HG03575 (cell line): ENCODE results near the gene ULBP1.
"Not testable (repeated sequence)": the region's sequence is repeated elsewhere in the genome, so short reads cannot be mapped to it uniquely, and the experiment has no call there.

Experiments
- ATAC-seq: cut with Tn5 transposase; IDR thresholded peaks from one replicate; pipeline ENCODE4 v1.9.1; 2021; ENCODE audit not compliant: unreplicated experiment, insufficient number of reproducible peaks, low FRiP score; ENCODE audit errors: extremely low read depth

Gene ULBP1

DNA sequence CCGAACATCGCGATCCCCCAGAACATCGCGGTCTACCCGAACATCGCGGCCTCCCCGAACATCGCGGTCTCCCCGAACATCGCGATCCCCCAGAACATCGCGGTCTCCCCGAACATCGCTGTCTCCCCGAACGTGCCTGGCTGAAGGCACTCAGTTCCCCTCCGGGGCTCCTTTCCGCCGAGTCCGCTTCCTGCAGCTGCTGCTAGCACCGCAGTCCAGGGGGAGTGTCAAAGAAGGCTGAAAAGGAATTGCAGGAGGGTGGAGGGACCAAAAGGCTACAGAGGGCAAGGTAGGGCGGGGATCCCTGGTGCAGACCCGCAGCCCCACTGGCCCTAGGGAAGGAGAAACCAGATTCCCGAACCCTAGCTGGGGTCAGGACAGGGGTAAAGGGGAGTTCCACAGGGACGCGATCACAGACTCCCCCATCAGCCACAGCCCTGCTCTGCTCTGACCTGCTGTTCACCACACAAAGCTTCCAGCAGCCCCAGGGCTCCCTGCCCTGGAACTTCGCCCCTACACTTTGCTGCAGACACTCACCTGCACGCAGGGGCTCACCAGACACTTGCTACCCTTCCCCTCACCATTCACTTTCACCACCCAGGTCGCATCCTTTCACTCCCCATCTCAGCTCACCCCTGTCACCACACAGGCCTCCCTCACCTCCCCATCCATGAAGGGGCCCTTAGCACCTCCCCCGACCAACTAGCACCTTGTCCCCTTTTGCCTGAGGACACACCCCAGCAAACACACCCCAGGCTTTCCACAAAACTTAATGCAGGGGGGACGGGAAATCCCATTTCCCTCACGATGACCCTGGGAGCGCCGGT, 1.7 kb downstream of the ULBP1 start:
- no peak for ATAC-seq

DNA sequence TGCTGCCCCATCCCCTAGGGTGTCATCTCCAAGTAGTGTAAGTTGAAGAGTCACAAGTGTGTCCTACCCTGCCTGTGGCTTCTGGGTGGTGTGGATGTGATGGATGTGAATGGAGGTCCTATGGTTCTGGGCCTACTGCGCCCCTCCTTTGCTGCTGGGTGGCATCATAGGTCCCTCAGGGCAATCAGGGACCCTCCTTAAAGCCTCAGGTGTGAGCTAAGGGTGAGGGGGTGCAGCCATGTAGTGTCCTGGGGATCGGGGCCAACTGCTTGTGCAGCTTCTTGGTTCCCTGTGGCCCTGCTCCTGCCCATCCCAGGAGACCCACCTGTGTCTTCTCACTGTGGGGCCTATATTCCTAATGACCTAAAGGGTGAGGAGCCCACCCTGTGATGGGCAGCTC, 2.6 kb downstream of the ULBP1 start:
- not testable (repeated sequence) for ATAC-seq

DNA sequence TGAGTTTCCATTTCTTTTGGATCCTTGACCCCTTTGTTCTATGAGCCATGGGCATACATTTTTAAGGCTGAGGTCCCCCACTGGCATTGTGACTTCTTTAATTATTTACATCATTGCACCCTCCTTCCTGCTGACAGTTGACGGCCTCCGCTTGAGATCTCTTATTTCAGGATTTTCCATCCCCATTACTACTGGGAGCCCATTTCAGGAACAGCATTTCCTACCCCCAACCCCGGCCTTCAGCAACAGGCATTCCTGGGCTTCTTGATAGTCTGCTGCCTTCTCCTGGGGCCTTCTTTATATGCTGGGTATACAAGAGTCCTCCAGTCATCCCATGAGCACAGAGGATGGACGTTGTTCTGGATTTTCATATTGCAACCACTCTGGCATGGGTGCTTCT, 3.8 kb downstream of the ULBP1 start:
- no peak for ATAC-seq

DNA sequence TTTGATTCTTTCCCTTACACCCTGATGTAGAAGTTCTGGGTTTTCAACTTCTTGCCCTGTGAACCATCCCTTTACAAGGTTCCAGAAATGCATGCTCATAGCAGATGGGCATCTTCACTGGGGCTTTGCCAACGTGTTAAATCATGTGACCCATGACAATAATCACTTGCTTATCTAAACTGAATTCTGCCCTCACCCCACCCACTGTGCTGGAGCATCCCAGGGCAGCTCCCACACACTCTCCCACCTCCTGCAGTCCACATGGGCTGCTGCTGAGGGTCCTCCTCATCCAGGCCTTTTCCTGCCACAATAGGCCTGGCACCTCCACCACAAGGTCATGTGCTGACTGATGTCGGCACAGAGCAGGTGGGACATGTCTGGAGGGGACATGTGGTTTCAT, 4.3 kb downstream of the ULBP1 start:
- not testable (repeated sequence) for ATAC-seq

DNA sequence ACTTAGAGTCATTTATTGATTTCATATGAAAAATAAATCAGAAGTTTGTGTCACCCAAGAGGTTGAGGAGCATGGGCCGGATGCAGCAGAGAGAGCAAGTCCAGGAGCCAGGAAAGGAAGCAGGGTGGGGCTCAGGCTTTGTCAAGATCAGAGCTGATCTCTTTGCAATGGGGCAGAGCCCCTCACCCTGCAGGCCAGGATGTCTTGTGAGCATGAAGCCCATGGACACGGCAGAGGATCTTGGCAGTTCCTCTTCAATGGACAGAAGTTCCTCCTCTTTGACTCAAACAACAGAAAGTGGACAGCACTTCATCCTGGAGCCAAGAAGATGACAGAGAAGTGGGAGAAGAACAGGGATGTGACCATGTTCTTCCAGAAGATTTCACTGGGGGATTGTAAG, 5.2 kb downstream of the ULBP1 start:
- not testable (repeated sequence) for ATAC-seq

DNA sequence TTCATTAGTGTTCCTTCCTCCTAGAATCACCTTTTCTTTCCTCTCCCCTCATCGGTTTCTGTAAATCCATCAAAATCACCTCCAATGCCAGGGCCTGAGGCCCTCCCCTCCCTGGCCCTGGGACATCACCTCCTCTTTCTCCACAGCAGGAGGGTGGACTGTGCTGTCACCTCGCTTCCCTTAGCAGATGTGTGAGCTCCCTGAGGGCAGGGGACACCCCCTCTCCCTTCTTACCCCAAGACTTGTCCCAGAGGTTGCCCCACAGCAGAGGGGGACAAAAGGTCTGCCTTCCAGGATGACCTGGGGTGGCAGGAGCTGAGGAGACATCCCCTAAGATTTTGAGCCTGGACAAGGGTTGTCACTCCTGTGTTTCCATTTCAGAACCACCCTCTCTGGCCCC, 5.9 kb downstream of the ULBP1 start:
- no peak for ATAC-seq

DNA sequence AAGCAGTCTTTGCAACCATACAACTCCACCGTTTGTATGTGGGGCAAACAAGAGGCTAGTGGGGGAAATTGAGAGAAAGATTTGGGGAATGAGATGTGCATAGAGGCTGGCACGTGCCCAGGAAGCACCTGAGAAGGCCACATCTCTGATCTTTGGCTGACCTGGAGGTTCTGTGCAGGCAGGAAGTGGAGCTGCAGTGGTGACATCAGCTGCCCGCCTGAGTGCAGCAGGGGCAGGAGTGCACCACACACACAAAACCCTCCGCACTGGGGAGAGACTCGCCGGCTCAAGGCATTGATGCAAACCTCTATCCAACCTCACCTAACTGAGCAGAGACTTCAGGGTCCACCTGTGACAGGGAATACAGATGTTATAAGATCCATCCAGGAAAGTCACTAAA, 10.7 kb downstream of the ULBP1 start:
- ATAC-seq, result not testable (repeated sequence)

DNA sequence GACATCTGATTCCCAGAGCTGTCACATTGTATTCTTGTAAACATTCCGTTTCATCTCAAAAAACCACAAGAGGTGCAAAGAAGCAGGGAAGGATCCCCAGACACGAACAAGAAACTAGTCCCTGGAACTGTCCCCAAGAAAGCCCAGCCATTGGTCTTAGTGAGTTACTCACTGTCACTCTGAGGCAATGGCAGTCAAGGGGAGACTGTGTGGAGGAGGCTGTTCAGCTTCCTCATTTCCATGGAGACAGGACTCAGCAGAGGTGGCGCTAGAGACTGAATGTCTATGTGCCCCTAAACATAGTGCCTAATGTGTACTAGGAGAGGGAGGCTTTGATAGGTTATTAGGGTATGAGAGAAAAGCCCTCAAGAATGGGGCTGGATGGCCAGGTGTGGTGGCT, 11.1 kb downstream of the ULBP1 start:
- ATAC-seq, result no peak

DNA sequence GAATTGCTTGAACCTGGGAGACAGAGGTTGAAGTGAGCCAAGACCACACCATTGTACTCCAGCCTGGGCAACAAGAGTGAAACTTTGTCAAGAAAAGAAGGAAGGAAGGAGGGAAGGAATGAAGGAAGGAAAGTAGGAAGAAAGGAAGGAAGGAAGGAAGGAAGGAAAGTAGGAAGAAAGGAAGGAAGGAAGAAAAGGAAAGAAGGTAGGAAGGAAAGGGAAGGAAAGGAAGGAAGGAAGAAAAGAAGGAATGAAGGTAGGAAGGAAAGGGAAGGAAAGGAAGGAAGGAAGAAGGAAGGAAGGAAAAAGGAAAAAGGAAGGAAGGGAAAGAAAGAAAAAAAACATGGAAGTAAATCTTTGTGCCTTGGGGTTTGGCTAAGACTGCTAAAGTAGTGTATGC, 11.7 kb downstream of the ULBP1 start:
- ATAC-seq, result no peak

DNA sequence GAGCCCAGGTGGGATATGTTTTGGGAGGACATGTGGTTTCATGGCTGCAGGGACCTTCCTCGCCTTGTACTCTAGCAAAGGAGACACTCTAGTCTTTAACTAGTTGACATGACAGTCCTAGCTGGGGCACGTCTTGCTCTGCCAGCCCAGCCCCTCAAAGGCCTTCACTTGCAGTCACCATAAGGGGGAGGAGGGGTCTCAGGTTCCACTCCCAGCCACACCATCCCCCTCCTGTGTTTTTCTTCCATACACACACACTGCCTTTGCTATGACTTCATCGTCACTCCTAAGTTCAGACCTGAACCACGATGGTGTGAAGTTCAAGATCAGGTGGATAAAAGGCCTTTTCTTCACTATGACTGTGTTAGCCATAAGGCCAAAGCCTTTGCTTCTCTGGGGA, 13.5 kb downstream of the ULBP1 start:
- no peak for ATAC-seq

DNA sequence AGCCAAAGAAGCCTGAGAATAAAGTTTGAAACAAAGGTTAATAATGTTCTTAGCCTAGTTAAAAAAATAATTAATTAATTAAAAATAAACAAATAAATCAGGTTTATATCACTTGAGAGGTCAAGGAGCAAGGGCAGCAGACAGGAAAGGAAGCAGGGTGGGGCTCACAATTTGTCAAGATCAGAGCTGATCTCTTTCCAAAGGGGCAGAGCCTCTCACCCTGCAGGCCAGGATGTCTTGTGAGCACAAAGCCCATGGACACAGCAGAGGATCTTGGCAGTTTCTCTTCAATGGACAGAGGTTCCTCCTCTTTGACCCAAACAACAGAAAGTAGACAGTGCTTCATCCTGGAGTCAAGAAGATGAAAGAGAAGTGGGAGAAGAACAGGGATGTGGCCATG, 14.9 kb downstream of the ULBP1 start:
- ATAC-seq, result no peak

DNA sequence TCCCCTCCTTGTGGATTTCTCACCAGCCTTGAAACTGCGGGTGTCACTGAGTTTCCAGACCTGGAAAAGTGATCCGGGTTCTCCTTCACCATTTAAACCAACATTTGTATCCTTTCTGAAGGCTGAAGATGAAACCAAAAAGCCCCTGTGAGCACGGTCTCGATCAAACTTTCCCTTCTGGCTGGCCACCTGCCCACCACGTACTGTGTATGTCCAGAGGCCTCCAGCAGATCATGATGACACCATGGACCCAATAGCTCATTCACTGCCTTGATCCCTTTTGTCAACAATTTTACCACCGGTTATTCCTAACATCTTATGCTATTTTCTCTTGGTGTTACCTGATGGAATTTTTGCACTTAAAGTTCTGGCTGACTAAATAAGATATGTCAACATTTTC, 15.6 kb downstream of the ULBP1 start:
- ATAC-seq, result no peak

DNA sequence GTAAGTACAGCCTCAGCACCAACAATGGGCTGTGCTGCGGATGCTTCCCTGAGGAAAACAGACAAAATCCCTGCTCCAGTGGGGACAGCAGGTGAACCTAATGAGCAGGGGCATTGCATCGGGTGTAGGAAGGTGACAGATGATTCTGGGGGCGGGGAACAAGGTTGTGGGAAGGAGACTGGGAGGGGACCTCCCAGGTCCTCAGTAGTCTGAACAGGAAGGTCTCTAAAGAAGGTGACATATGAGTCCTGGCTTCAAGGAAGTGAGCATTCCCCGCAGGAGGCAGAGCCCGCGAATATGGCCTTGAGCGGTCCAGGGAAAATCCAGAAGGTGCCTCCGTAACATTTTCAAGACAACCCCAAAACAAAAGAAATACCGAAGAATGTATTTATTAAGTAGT, 19.4 kb downstream of the ULBP1 start:
- ATAC-seq, result no peak

DNA sequence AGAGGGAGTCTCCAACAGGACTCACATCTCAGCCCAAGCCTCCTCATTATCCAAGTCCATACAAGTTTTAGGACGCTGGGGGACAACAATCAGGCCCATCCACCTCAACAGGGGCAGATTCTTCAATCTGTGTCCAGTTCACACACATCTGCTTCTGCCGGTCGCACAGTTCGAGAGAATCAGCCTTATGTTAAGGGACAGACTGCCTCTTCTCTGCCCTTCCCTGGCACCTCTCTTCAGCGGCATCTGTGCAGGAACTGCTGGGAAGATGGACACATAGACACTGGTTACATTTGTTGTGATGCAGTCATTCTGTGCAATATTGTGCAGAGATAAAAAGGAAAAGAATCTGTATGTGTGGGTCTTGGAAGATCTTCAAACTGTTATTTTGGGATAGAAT, 21.0 kb downstream of the ULBP1 start:
- no peak for ATAC-seq

DNA sequence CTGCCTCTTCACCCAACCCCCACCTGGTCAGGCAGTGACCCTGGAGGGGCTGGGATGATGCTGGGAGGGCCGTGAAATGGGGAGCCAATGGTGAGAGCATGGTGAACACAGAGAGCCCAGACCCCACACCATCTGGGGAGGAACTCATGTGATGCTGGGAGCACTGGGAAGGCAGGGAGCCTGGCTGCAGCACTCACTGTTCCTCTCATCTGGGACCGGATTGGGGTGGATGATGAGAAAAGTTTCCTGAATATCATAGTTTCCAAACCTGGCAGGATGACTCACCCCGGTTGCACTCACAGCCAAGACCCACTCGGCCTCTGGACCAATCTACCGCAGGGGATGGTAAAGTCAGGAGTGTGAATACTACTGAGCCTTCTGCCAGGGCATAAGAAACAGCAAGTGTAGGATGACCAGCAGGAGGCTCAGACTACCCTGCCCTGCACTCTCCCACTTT, 21.8 kb downstream of the ULBP1 start:
- ATAC-seq, result no peak

DNA sequence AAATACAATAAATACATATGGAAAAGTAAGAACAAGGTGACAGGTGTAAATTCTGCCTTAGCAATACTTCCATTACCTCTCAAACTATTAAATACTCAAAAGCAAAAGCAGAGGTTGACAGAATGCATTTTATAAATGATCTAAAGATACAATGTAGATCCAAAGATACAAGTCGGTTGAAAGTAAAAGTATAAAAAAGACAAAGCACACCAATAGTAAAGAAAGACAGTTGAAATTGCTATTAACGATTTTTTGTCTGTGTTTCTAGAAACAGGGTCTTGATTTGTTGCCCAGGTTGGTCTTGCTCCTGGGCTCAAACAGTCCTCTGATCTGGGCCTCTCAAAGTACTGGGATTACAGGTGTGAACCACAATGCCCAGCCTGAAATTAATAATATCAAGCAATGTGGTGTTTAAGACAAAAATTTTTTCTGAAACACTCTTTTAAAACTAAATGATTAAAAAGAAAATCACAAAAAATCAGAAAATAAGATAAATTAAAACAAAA, 23.9 kb downstream of the ULBP1 start:
- no peak for ATAC-seq

DNA sequence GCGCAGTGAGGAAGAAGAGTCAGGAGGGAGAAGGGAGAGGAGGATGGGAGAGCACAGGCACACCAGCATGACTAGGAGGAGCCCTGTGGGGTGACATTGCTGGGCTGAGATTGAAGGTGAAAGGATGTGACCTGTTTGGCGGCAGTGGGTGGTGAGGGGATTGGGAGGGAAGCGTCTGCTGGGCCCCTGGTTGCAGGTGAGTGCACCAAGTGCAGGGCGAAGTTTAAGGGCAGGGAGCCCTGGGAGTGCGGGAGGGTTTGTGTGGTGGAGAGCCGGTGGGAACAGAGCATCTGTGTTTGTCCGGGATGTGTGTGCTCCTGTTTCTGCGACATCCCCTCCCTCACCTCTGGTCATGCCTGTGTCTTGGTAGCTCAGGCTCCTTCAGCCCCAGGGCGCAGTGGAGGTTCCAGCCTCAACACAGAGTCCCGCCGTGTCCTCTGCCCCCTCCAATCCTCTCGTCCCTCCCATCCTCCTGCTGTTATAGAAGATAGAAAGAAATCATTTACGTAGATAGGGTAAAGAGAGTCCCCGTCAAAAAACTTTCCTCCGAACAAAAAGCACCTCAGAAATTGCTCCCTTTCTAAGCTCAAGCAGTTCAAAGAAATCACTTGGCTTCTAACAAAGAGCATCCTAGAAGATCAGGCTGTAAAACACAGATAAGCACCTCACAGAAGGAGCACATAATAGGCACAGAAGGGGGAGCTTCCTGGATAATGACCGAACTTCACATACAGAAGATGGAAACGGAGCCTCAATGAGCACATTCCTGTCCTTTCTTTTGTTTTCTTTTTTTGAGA, 25.0 kb downstream of the ULBP1 start:
- ATAC-seq, result no peak

DNA sequence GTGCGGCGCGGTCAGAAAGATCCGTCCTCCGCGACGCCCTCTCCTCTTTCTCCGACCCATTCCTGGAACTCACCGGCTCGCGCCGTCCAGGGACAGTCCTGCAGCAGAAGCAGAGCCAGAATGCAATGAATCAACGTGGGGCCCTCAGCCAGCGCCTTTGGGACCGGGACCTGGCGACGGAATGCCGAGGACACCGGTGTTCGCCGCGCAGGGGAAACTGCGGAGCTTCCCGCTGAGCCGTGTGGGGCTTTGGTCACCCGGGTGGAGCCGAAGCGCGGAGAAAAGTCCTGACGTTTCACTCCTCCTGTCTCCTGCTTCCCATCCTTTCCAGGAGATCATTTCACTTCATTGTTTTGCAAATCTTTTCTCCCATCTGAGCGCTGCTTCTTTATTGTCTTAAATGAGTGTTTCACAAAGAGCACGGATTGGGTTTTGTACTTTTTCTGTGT, 26.5 kb downstream of the ULBP1 start:
- no peak for ATAC-seq

DNA sequence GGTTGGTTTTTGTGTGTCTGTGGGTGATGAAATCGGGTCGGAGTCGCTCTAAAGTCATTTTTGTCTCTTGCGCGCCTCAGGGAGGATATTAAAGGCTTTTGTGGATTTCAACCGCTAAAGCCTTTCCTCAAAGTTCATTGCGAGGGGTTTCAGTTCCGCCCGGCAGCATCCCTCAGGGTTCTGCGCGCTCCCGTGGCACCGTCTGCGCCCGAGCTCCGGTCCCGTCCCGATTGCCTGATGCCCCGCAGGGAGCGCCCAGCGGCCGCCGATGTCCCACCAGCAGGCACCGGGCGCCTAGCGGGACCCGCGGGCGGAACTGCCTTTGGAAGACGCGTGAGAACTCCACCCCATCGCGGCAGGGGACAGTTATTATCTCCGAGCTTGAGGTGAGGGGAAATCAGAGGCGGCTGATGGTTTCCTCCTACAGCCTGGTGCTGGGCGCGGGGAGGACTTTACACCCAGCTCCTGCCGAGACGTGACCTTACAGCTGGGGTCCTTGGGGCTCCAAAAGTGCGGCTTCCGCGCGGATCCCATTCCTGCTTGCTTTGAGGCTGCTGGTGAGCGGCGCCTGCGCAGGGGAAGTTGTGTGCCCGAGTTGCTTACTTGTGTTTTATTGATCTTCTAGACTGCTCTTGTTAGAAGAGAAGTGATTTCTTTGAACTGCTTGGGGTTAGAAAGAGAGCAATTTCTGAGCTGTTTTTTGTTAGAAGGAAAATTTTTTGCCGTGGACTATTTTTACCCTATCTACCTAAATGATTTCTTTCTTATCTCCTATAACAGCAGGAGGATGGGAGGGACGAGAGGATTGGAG, 27.1 kb downstream of the ULBP1 start:
- no peak for ATAC-seq
